ENCODE data around the gene CNTNAP4.

Gene CNTNAP4

GRCh38 chr16:76309639-76310335, 32.6 kb downstream of the CNTNAP4 start:
- H3K36me3 ChIP-seq (ENCODE audit: insufficient read depth, low read length), result no peaks in the 10 kb centered on the region
- TF ChIP-seq EZH2 (IDR thresholded peaks at IDR 0.05; ENCODE audit: borderline replicate concordance, low read depth, low read length, severe bottlenecking), result no peak
- no peak for TF ChIP-seq CTCF (IDR thresholded peaks at IDR 0.05; ENCODE audit: borderline replicate concordance, extremely low read depth, low read length, poor library complexity, severe bottlenecking)
- H3K9ac ChIP-seq (ENCODE audit: low read depth, low read length), result no peak overlapping the region
- no peak overlapping the region for H3K4me2 ChIP-seq (ENCODE audit: insufficient read depth, low read length)
- DNase-seq, result no peak
- ATAC-seq (ENCODE audit: insufficient read depth, low read depth), result no peak
- no peaks in the 10 kb centered on the region for H3K79me2 ChIP-seq (ENCODE audit: insufficient read depth, low read length)
- no peaks in the 10 kb centered on the region for H4K20me1 ChIP-seq (ENCODE audit: insufficient read depth, low read length)
- H3K27me3 ChIP-seq (ENCODE audit: insufficient read depth, low read length, poor library complexity), result no peaks in the 10 kb centered on the region
- no peak overlapping the region for H2AFZ ChIP-seq (ENCODE audit: low read depth, low read length)
- no peaks in the 10 kb centered on the region for H3K9me3 ChIP-seq (ENCODE audit: insufficient read depth, low read length, severe bottlenecking)
- no peak overlapping the region for H3K27ac ChIP-seq (ENCODE audit: low read length)
- no peak overlapping the region for H3K4me3 ChIP-seq (ENCODE audit: low read depth in 1 of 2, low read length in 2 of 2)
- no peaks in the 10 kb centered on the region for H3K4me1 ChIP-seq (ENCODE audit: insufficient read depth, low read length)

- TF ChIP-seq EZH2 (IDR thresholded peaks at IDR 0.05; ENCODE audit: borderline replicate concordance, low read depth, low read length, severe bottlenecking) (no peak), CTCF (IDR thresholded peaks at IDR 0.05; ENCODE audit: borderline replicate concordance, extremely low read depth, low read length, poor library complexity, severe bottlenecking) (no peak)
- Histone ChIP-seq H3K36me3 (ENCODE audit: insufficient read depth, low read length) (no peaks in the 10 kb centered on the region), H3K27ac (ENCODE audit: low read length) (no peak overlapping the region), H4K20me1 (ENCODE audit: insufficient read depth, low read length) (no peaks in the 10 kb centered on the region), H3K4me1 (ENCODE audit: insufficient read depth, low read length) (no peaks in the 10 kb centered on the region), H3K27me3 (ENCODE audit: insufficient read depth, low read length, poor library complexity) (no peaks in the 10 kb centered on the region), H2AFZ (ENCODE audit: low read depth, low read length) (no peak overlapping the region), H3K4me3 (ENCODE audit: low read depth in 1 of 2, low read length in 2 of 2) (no peak overlapping the region), H3K9me3 (ENCODE audit: insufficient read depth, low read length, severe bottlenecking) (no peaks in the 10 kb centered on the region), H3K4me2 (ENCODE audit: insufficient read depth, low read length) (no peak overlapping the region), H3K79me2 (ENCODE audit: insufficient read depth, low read length) (no peaks in the 10 kb centered on the region), H3K9ac (ENCODE audit: low read depth, low read length) (no peak overlapping the region)
- no peak for DNase-seq
- no peak for ATAC-seq (ENCODE audit: insufficient read depth, low read depth)
Measured at GRCh38 chr16:76311260-76311659, 34.1 kb downstream of the CNTNAP4 start.

GRCh38 chr16:76318565-76318964, 41.4 kb downstream of the CNTNAP4 start:
- no peaks in the 10 kb centered on the region for H3K36me3 ChIP-seq (ENCODE audit: insufficient read depth, low read length)
- H3K27me3 ChIP-seq (ENCODE audit: insufficient read depth, low read length, poor library complexity), result peaks cover 5% of the 10 kb centered on the region
- H3K4me2 ChIP-seq (ENCODE audit: insufficient read depth, low read length), result no peak overlapping the region
- TF ChIP-seq EZH2 (IDR thresholded peaks at IDR 0.05; ENCODE audit: borderline replicate concordance, low read depth, low read length, severe bottlenecking) (no peak), CTCF (IDR thresholded peaks at IDR 0.05; ENCODE audit: borderline replicate concordance, extremely low read depth, low read length, poor library complexity, severe bottlenecking) (no peak)
- H3K4me1 ChIP-seq (ENCODE audit: insufficient read depth, low read length), result no peaks in the 10 kb centered on the region
- H2AFZ ChIP-seq (ENCODE audit: low read depth, low read length), result no peak overlapping the region
- no peak overlapping the region for H3K27ac ChIP-seq (ENCODE audit: low read length)
- no peak overlapping the region for H3K9ac ChIP-seq (ENCODE audit: low read depth, low read length)
- no peaks in the 10 kb centered on the region for H4K20me1 ChIP-seq (ENCODE audit: insufficient read depth, low read length)
- no peak for DNase-seq
- no peak overlapping the region for H3K4me3 ChIP-seq (ENCODE audit: low read depth in 1 of 2, low read length in 2 of 2)
- ATAC-seq (ENCODE audit: insufficient read depth, low read depth), result no peak
- no peaks in the 10 kb centered on the region for H3K9me3 ChIP-seq (ENCODE audit: insufficient read depth, low read length, severe bottlenecking)
- H3K79me2 ChIP-seq (ENCODE audit: insufficient read depth, low read length), result no peaks in the 10 kb centered on the region

Data from DND-41 (cell line).